K562 (cell line): Measurements from ENCODE around the gene MRI1. TPM values are rescaled to one million over a fixed set of nuclear protein-coding genes. Genes with fewer than 3 reads are reported as not detected.

ENCODE experiments used
- BCOR ChIP-seq: fragments of 450-650 bp; IDR thresholded peaks from 2 replicates; pipeline ENCODE4 v1.6.1; 2016
- CXXC5 ChIP-seq: fragments of 250-450 bp; sonication (Bioruptor Pico); IDR thresholded peaks from 2 replicates; pipeline ENCODE4 v1.8.0; 2022; ENCODE audit warnings: inconsistent platforms, mild to moderate bottlenecking, moderate library complexity
- ETV1 ChIP-seq: fragments of 450-650 bp; conservative IDR thresholded peaks from 2 replicates; pipeline ENCODE4 v1.6.1; 2016; ENCODE audit warnings: missing genetic modification characterization, control low read depth, low read depth, missing compliant biosample characterization
- FOXP1 ChIP-seq: sonication (generic); formaldehyde crosslinking; IDR thresholded peaks from 2 replicates; pipeline ENCODE4 v1.8.0; 2022; ENCODE audit warnings: mild to moderate bottlenecking, missing genetic modification reagents
- GABPB1 ChIP-seq: sonication (generic); formaldehyde crosslinking; IDR thresholded peaks from 2 replicates; pipeline ENCODE4 v1.8.0; 2022; ENCODE audit warnings: mild to moderate bottlenecking, missing genetic modification reagents
- MEF2D ChIP-seq: conservative IDR thresholded peaks from 2 replicates; pipeline ENCODE4 v1.6.1; 2016; ENCODE audit warnings: low read depth, missing genetic modification characterization, missing compliant biosample characterization
- MXD1 ChIP-seq: fragments of 250-450 bp; sonication (Bioruptor Pico); IDR thresholded peaks from 2 replicates; pipeline ENCODE4 v1.8.0; 2021; ENCODE audit warnings: borderline replicate concordance, mild to moderate bottlenecking, moderate library complexity; ENCODE audit not compliant: poor library complexity, severe bottlenecking
- MXI1 ChIP-seq: IDR thresholded peaks from 2 replicates; pipeline ENCODE4 v1.6.1; 2011; ENCODE audit warnings: low read depth, mild to moderate bottlenecking, improper control_type of control experiment, low read length
- NCOA1 ChIP-seq: fragments of 450-650 bp; IDR thresholded peaks from 2 replicates; pipeline ENCODE4 v1.6.1; 2016; ENCODE audit warnings: low read depth
- POLR2B ChIP-seq: fragments of 450-650 bp; IDR thresholded peaks from 2 replicates; pipeline ENCODE4 v1.6.1; 2018; ENCODE audit warnings: low read depth; ENCODE audit not compliant: partially characterized antibody
- RBM15 ChIP-seq: fragments of 200-400 bp; formaldehyde crosslinking; IDR thresholded peaks from 2 replicates; pipeline ENCODE4 v1.6.1; 2018; ENCODE audit warnings: mild to moderate bottlenecking, low read length, moderate library complexity; ENCODE audit not compliant: insufficient read depth
- SMARCB1 ChIP-seq: IDR thresholded peaks from 2 replicates; pipeline ENCODE4 v1.6.1; 2011; ENCODE audit warnings: improper control_type of control experiment, low read depth; ENCODE audit not compliant: insufficient read length
- SNRNP70 ChIP-seq: fragments of 200-400 bp; formaldehyde crosslinking; optimal IDR thresholded peaks from 2 replicates; pipeline ENCODE3; 2017; ENCODE audit warnings: low read depth, low read length
- TARDBP ChIP-seq: fragments of 450-650 bp; IDR thresholded peaks from 2 replicates; pipeline ENCODE4 v1.6.1; 2016
- TCF3 ChIP-seq: sonication (generic); formaldehyde crosslinking; IDR thresholded peaks from 2 replicates; pipeline ENCODE4 v1.4.0; 2020; ENCODE audit warnings: mild to moderate bottlenecking, missing genetic modification reagents
- TSHZ1 ChIP-seq: fragments of 250-450 bp; sonication (Bioruptor Pico); IDR thresholded peaks from 2 replicates; pipeline ENCODE4 v1.4.0; 2020; ENCODE audit warnings: mild to moderate bottlenecking, moderate library complexity
- UBTF ChIP-seq, 2 experiments: IDR thresholded peaks; 2 replicates each; pipeline ENCODE4 v1.6.1; 2012; ENCODE audit warnings: improper control_type of control experiment in 2 of 2, low read depth in 2 of 2, low read length in 2 of 2, borderline replicate concordance in 1 of 2
- USF2 ChIP-seq: sonication (generic); formaldehyde crosslinking; IDR thresholded peaks from 2 replicates; pipeline ENCODE4 v1.5.0; 2020; ENCODE audit warnings: missing genetic modification reagents
- ZNF3 ChIP-seq: fragments of 250-450 bp; sonication (Bioruptor Pico); IDR thresholded peaks from 2 replicates; pipeline ENCODE4 v1.5.0; 2021; ENCODE audit warnings: mild to moderate bottlenecking, moderate library complexity
- ZSCAN32 ChIP-seq: fragments of 450-650 bp; formaldehyde crosslinking; IDR thresholded peaks from 2 replicates; pipeline ENCODE4 v1.4.0; 2020; ENCODE audit warnings: mild to moderate bottlenecking, moderate library complexity
- polyA plus RNA-seq, 8 experiments: library from polyadenylated mRNA; depleted of rRNA in 4 of 8; stranded (reverse) in 5 of 8; unstranded in 3 of 8; fragments of >200 nt; fragmentation: Nextera tagmentation in 2 of 8; fragmentation: Illumina TruSeq in 1 of 8; extraction: Ambion mirVana in 2 of 8; extraction: Trizol in 1 of 8; gene quantifications; 2 replicates each; pipeline versions ENCODE4 v1.2.1 to v1.2.3, GENCODE V29; 2011 to 2014; ENCODE audit warnings: inconsistent platforms in 1 of 8, missing spikeins in 1 of 8
- total RNA-seq, 7 experiments: library from RNA; depleted of rRNA in 6 of 7; stranded (reverse); fragments of >200 nt in 6 of 7; fragmentation: Illumina TruSeq in 2 of 7; extraction: Trizol in 2 of 7; gene quantifications; 2 replicates each; pipeline versions ENCODE4 v1.2.1 to v1.2.3, GENCODE V29; 2011 to 2021; ENCODE audit warnings: low replicate concordance in 1 of 7

The MRI1 gene
- total and polyA plus RNA-seq, 9 of the 15 experiments (the other 6 are each of a cell fraction or from before 2014, with no cell fraction given) = 5.5 to 57.4 (median 28.2) TPM

- no peak for TF ChIP-seq UBTF (IDR thresholded peaks at IDR 0.05; ENCODE audit: borderline replicate concordance in 1 of 2, low read depth in 2 of 2, low read length in 2 of 2)
- TF ChIP-seq BCOR = no peak
- TF ChIP-seq GABPB1 (CRISPR knock-in tag) = peak; percentile 23; the same call in 1 of the 2 replicates
- no peak for TF ChIP-seq ZNF3 (CRISPR knock-in tag)
- no peak for TF ChIP-seq ETV1 (tag)
- peak; percentile 98 for TF ChIP-seq MXI1
- no peak for TF ChIP-seq SNRNP70
- TF ChIP-seq NCOA1 = no peak
- 0 out of 2 replicates have a peak, but pooled peaks have one; percentile 40 for TF ChIP-seq FOXP1 (CRISPR knock-in tag)
- TF ChIP-seq TCF3 (CRISPR knock-in tag) = no peak
- no peak for TF ChIP-seq USF2 (CRISPR knock-in tag)
- no peak for TF ChIP-seq TARDBP
- TF ChIP-seq MXD1 (CRISPR knock-in tag) = no peak
- TF ChIP-seq RBM15 = no peak
- TF ChIP-seq CXXC5 (CRISPR knock-in tag) = peak; percentile 49
- no peak for TF ChIP-seq ZSCAN32
- 0 out of 2 replicates have a peak, but pooled peaks have one; percentile 22 for TF ChIP-seq MEF2D (tag)
- peak; percentile 86 for TF ChIP-seq POLR2B
- TF ChIP-seq SMARCB1 = no peak
- TF ChIP-seq TSHZ1 (CRISPR knock-in tag) = no peak
These were observed 33.0 kb upstream of the MRI1 start (continued) for GRCh38 chr19:13731147-13731964.
